ENCODE measurements around the gene DAPL1.

The DAPL1 gene

DNA sequence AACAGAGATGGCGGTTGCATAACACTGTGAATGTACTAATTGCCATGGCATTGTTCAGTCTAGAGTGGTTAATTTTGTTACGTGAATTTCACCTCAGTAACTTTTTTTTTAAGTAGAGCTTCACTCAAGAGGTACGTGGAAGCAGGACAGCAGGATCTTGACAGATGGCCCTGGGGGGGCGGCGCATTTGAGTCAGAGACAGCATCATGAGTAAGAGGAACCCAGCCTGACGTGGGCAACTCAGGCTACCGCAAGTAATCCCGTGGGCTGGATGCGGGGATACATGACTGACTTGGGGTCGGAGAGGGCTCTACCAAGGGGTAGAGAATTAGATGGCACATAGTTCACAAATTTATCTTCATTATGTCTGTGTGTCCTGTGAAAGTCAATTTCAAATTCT lies 38.1 kb upstream of the DAPL1 start:
- no peak overlapping the region for H3K27ac ChIP-seq (ENCODE audit: low read depth, low read length)

DNA sequence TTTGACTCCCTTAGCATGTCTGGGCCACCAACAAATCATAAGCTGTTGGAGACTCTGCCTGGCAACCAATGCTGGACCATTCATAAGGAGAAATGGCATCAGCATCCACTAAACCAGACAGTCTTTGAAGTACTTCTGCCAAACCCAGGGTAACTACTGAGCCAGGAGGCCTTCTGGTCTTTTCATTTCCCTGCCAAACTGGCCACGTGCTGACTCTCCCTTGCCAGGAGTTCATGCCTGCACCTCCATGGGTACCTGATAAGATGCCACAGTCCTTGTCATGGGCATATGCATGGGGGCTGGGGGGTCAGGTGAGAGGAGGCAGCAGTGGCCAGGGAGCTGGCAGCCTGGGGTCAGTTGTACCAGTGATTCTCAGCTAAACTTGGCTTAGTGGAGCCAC lies 34.2 kb upstream of the DAPL1 start:
- H3K9me3 ChIP-seq (ENCODE audit: control insufficient read depth, insufficient read depth, low read depth, low read length), result 0 out of 2 replicates have a peak, but pooled peaks cover 7% of the 10 kb centered on the region
- no peaks in the 10 kb centered on the region for H3K4me1 ChIP-seq (ENCODE audit: control insufficient read depth, insufficient read depth, low read length)
- H3K9ac ChIP-seq (ENCODE audit: low read length), result no peak overlapping the region
- no peaks in the 10 kb centered on the region for H3K36me3 ChIP-seq (ENCODE audit: control insufficient read depth, insufficient read depth, low read length)
- H3K27me3 ChIP-seq (ENCODE audit: control insufficient read depth, insufficient read depth, low read length), result no peaks in the 10 kb centered on the region
- no peak overlapping the region for H3K4me3 ChIP-seq (ENCODE audit: low read depth, low read length)
- no peak overlapping the region for H3K27ac ChIP-seq (ENCODE audit: low read depth, low read length)

More for the DNA sequence above, 38.1 kb upstream of the DAPL1 start:
- Histone ChIP-seq H3K9ac (ENCODE audit: low read length) (no peak overlapping the region), H3K9me3 (ENCODE audit: control insufficient read depth, insufficient read depth, low read depth, low read length) (0 out of 2 replicates have a peak, but pooled peaks cover 7% of the 10 kb centered on the region), H3K27me3 (ENCODE audit: control insufficient read depth, insufficient read depth, low read length) (no peaks in the 10 kb centered on the region), H3K4me1 (ENCODE audit: control insufficient read depth, insufficient read depth, low read length) (peaks cover 6% of the 10 kb centered on the region; the same call in 1 of the 2 replicates), H3K4me3 (ENCODE audit: low read depth, low read length) (no peak overlapping the region), H3K36me3 (ENCODE audit: control insufficient read depth, insufficient read depth, low read length) (no peaks in the 10 kb centered on the region)

DNA sequence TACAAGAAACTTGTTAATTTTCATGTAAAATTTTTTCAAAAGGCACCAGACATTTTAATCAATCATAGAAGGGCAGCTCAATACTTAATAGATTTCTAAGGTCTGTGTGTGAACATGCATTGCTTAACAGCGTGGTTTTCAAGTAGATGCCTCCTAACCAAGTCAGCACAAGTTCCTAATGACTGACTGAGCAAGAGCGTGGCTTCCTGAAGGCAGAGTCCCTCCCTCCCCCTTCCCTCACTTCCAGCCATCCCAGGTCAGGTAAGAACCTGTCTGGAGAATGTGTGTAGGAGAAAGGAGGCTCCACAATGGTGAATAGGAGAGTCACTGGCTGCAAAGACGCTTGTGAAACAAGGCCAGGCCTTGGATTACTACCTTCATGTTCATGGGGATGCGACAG lies 33.5 kb upstream of the DAPL1 start:
- Histone ChIP-seq H3K4me1 (ENCODE audit: control insufficient read depth, insufficient read depth, low read length) (no peaks in the 10 kb centered on the region), H3K4me3 (ENCODE audit: low read depth, low read length) (no peak overlapping the region), H3K36me3 (ENCODE audit: control insufficient read depth, insufficient read depth, low read length) (no peaks in the 10 kb centered on the region), H3K27me3 (ENCODE audit: control insufficient read depth, insufficient read depth, low read length) (no peaks in the 10 kb centered on the region), H3K27ac (ENCODE audit: low read depth, low read length) (no peak overlapping the region), H3K9ac (ENCODE audit: low read length) (no peak overlapping the region), H3K9me3 (ENCODE audit: control insufficient read depth, insufficient read depth, low read depth, low read length) (0 out of 2 replicates have a peak, but pooled peaks cover 7% of the 10 kb centered on the region)

DNA sequence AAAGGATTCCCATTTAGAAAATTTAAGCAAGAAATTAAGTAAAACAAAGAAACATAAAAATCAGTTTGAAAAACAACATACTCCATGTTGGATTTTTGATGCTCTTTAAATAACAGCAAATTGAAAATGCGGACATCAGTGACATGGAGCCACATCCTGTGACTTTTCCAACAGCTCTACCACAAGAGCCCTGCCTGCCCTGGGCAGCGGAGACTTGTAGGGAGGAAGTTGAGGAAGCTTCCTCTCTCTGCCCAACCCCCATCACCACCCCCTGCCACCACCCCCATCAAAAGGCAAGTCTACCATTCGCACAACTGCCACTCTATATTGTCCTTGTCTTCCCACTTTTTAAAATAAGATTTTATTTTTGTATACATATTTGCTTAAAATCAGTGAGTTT lies 32.8 kb upstream of the DAPL1 start:
- H3K9me3 ChIP-seq (ENCODE audit: control insufficient read depth, insufficient read depth, low read depth, low read length), result peaks cover 8% of the 10 kb centered on the region; the same call in 1 of the 2 replicates
- no peaks in the 10 kb centered on the region for H3K27me3 ChIP-seq (ENCODE audit: control insufficient read depth, insufficient read depth, low read length)
- H3K9ac ChIP-seq (ENCODE audit: low read length), result no peak overlapping the region
- no peaks in the 10 kb centered on the region for H3K4me1 ChIP-seq (ENCODE audit: control insufficient read depth, insufficient read depth, low read length)
- no peak overlapping the region for H3K4me3 ChIP-seq (ENCODE audit: low read depth, low read length)
- no peaks in the 10 kb centered on the region for H3K36me3 ChIP-seq (ENCODE audit: control insufficient read depth, insufficient read depth, low read length)
- no peak overlapping the region for H3K27ac ChIP-seq (ENCODE audit: low read depth, low read length)

DNA sequence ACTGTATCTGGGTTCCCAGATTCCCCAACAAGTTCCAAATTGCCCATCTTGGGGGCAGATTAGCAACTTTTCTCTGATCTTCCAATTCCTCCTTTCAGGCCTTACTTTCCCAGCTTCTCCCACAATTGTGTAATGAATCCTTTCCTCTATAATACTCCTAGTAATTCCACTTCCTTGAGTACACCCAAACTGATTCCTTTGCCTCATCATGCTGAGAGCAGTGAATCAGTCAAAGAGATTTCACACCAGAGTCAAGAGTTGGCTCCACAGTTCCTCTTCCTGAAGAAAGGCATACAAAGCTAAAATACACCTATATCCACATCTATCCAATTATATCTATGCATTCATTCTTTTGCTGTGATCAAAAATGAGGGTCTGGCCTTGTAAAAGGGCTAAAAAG lies 28.6 kb upstream of the DAPL1 start:
- H3K4me1 ChIP-seq (ENCODE audit: control insufficient read depth, insufficient read depth, low read length), result no peaks in the 10 kb centered on the region
- no peak overlapping the region for H3K4me3 ChIP-seq (ENCODE audit: low read depth, low read length)
- no peak overlapping the region for H3K9ac ChIP-seq (ENCODE audit: low read length)
- no peaks in the 10 kb centered on the region for H3K36me3 ChIP-seq (ENCODE audit: control insufficient read depth, insufficient read depth, low read length)
- H3K27ac ChIP-seq (ENCODE audit: low read depth, low read length), result no peak overlapping the region
- no peaks in the 10 kb centered on the region for H3K27me3 ChIP-seq (ENCODE audit: control insufficient read depth, insufficient read depth, low read length)
- H3K9me3 ChIP-seq (ENCODE audit: control insufficient read depth, insufficient read depth, low read depth, low read length), result peaks cover 8% of the 10 kb centered on the region

DNA sequence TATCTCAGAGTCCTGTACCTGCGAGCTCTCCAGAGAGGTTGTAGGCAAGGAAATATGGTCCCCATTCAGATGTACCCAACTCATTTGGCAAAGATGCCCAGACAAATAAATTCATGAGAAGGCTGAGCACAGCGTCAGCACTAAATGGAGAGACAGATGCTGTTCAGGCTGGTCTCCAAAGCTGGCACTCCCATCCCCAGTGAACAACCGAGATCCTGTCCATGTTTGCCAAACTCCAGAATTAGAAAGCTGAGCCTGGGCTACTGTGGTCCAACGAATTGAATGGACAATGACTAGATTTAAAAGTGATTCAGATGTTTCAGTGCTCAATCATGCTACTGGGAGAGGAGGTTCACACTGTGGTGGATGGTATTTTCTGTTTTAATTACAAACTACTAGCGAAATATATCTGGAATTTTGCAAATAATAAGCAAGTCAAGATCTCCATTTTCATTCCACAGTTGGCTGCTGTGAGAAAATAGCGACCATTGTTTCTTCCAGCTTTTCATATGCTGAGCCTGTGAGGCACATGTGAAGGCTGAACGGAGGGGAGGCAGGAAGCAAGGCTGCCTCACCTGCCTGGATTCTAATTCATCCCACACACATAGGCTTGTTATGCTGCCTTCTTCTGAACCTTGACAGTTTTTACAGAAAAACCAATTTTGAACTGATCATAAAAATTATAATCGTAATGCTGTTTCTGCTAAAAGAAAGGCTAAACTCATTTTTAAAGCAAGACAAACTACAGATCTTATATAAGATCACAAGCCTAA lies 22.6 kb upstream of the DAPL1 start:
- H3K9me3 ChIP-seq (ENCODE audit: control insufficient read depth, insufficient read depth, low read depth, low read length), result peaks cover 6% of the 10 kb centered on the region
- H3K27me3 ChIP-seq (ENCODE audit: control insufficient read depth, insufficient read depth, low read length), result no peaks in the 10 kb centered on the region
- H3K9ac ChIP-seq (ENCODE audit: low read length), result no peak overlapping the region
- no peaks in the 10 kb centered on the region for H3K36me3 ChIP-seq (ENCODE audit: control insufficient read depth, insufficient read depth, low read length)
- no peak overlapping the region for H3K27ac ChIP-seq (ENCODE audit: low read depth, low read length)
- peaks cover 6% of the 10 kb centered on the region; the same call in 1 of the 2 replicates for H3K4me1 ChIP-seq (ENCODE audit: control insufficient read depth, insufficient read depth, low read length)
- H3K4me3 ChIP-seq (ENCODE audit: low read depth, low read length), result no peak overlapping the region

DNA sequence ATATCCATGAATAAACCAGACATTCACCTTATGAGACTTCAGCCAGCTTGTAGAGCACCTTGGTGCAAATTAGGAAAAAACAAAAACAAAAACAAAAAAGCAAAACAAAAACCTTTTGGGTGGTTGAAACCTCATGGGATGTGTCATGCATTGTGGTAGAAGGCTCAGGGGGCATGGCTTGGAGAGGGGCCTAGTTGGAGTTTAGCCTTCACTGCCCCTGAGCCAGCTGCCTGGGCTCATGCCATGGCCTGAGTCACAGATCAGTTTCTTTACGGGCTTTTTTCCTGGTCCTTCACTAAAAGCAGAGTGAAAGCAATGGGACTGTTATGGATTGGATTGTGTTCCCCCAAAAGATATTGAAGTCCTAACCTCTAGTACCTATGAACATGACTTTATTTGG lies 22.0 kb upstream of the DAPL1 start:
- H3K27ac ChIP-seq (ENCODE audit: low read depth, low read length), result no peak overlapping the region
- H3K9me3 ChIP-seq (ENCODE audit: control insufficient read depth, insufficient read depth, low read depth, low read length), result no peaks in the 10 kb centered on the region
- no peaks in the 10 kb centered on the region for H3K36me3 ChIP-seq (ENCODE audit: control insufficient read depth, insufficient read depth, low read length)
- H3K4me3 ChIP-seq (ENCODE audit: low read depth, low read length), result no peak overlapping the region
- H3K27me3 ChIP-seq (ENCODE audit: control insufficient read depth, insufficient read depth, low read length), result no peaks in the 10 kb centered on the region
- peaks cover 6% of the 10 kb centered on the region; the same call in 1 of the 2 replicates for H3K4me1 ChIP-seq (ENCODE audit: control insufficient read depth, insufficient read depth, low read length)
- no peak overlapping the region for H3K9ac ChIP-seq (ENCODE audit: low read length)

DNA sequence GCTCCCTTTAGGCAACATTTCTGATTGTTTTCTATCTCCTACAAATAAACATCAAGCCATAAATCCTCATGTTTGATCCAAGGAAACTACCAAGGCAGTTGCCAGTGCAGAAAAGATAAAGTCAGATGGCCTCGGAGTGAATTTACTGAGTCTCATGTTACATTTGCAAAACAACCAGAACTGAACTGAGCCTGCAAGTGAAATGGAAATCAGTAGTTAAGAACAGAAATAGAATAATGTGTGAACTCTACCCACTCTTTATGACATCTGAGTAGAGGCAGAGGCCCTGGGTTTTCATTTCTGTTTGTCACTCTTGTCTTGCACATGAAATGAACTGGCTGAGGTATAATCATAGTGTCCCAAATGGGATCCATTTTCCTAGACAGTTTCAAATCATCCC lies 20.4 kb upstream of the DAPL1 start:
- no peak overlapping the region for H3K9ac ChIP-seq (ENCODE audit: low read length)
- H3K4me1 ChIP-seq (ENCODE audit: control insufficient read depth, insufficient read depth, low read length), result peaks cover 6% of the 10 kb centered on the region; the same call in 1 of the 2 replicates
- no peak overlapping the region for H3K27ac ChIP-seq (ENCODE audit: low read depth, low read length)
- no peaks in the 10 kb centered on the region for H3K9me3 ChIP-seq (ENCODE audit: control insufficient read depth, insufficient read depth, low read depth, low read length)
- no peaks in the 10 kb centered on the region for H3K36me3 ChIP-seq (ENCODE audit: control insufficient read depth, insufficient read depth, low read length)
- no peaks in the 10 kb centered on the region for H3K27me3 ChIP-seq (ENCODE audit: control insufficient read depth, insufficient read depth, low read length)
- no peak overlapping the region for H3K4me3 ChIP-seq (ENCODE audit: low read depth, low read length)

DNA sequence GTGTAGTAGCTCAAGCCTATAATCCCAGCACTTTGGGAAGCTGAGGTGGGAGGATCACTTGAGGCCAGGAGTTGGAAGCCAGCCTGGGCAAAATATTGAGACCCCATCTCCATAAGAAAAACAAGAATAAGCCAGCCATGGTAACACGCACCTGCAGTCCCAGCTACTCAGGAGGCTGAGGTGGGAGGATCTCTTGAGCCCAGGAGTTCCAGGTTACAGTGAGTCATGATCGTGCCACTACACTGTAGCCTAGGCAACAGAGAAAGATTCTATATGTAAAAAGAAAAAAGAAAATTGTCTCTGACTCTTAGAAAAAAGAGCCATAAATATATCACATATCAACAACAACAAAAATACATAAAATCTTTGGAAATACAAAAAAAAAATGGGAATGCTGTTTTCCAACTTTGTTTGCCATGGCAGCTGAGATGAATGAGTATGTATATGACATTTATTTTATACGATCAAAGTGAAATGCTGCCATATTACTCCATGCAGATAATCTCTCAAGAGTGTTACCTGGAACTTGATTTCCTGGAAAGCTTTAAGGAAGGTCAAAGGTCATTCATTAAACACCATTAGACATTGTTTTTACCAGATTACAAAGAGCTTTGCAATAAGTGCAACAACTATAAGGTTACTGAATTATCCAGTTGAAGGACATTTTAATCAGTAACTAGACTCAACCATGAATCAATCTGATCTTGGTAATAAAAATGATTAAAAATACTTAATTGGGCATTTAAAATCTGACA lies 19.7 kb upstream of the DAPL1 start:
- Histone ChIP-seq H3K9me3 (ENCODE audit: control insufficient read depth, insufficient read depth, low read depth, low read length) (no peaks in the 10 kb centered on the region), H3K27me3 (ENCODE audit: control insufficient read depth, insufficient read depth, low read length) (no peaks in the 10 kb centered on the region), H3K27ac (ENCODE audit: low read depth, low read length) (no peak overlapping the region), H3K36me3 (ENCODE audit: control insufficient read depth, insufficient read depth, low read length) (no peaks in the 10 kb centered on the region), H3K4me3 (ENCODE audit: low read depth, low read length) (no peak overlapping the region), H3K9ac (ENCODE audit: low read length) (no peak overlapping the region), H3K4me1 (ENCODE audit: control insufficient read depth, insufficient read depth, low read length) (peaks cover 6% of the 10 kb centered on the region; the same call in 1 of the 2 replicates)

DNA sequence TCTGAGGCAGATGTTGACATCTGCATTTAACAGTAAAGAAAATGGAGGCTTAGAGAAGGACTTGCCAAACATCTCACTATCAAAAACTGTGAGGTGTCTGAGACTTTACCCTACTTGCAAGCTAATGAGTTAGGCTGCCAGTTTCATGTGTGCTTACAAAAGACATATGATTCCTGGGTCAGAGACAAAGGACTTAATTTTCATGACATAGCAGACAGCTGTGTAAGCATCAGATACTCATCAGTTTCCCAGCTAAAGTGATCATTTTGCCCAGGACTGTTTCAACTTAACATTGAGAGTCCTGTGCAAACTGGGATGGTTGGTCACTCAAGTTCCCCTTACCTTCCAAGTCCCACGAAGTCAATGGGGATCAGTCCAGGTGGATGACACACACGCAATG lies 18.9 kb upstream of the DAPL1 start:
- no peak overlapping the region for H3K9ac ChIP-seq (ENCODE audit: low read length)
- H3K4me3 ChIP-seq (ENCODE audit: low read depth, low read length), result no peak overlapping the region
- H3K36me3 ChIP-seq (ENCODE audit: control insufficient read depth, insufficient read depth, low read length), result no peaks in the 10 kb centered on the region
- H3K4me1 ChIP-seq (ENCODE audit: control insufficient read depth, insufficient read depth, low read length), result peaks cover 6% of the 10 kb centered on the region; the same call in 1 of the 2 replicates
- no peaks in the 10 kb centered on the region for H3K9me3 ChIP-seq (ENCODE audit: control insufficient read depth, insufficient read depth, low read depth, low read length)
- no peak overlapping the region for H3K27ac ChIP-seq (ENCODE audit: low read depth, low read length)
- H3K27me3 ChIP-seq (ENCODE audit: control insufficient read depth, insufficient read depth, low read length), result no peaks in the 10 kb centered on the region

DNA sequence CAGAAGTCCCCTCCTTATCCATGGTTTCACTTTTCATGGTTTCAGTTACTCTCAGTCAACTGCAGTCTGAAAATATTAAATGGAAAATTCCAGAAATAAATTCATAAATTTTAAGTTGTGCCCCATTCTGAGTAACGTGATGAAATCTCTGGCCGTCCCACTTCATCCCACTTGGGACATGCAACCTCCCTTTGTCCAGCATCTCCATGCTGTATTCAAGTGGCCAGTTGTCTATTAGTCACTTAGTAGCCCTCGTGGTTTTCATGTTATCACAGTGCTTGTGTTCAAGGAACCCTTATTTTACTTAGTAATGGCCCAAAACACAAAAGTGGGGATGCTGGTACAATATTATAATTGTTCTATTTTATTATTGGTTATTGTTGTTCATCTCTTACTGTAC lies 18.0 kb upstream of the DAPL1 start:
- Histone ChIP-seq H3K4me1 (ENCODE audit: control insufficient read depth, insufficient read depth, low read length) (peaks cover 10% of the 10 kb centered on the region), H3K27me3 (ENCODE audit: control insufficient read depth, insufficient read depth, low read length) (no peaks in the 10 kb centered on the region), H3K9ac (ENCODE audit: low read length) (no peak overlapping the region), H3K36me3 (ENCODE audit: control insufficient read depth, insufficient read depth, low read length) (no peaks in the 10 kb centered on the region), H3K27ac (ENCODE audit: low read depth, low read length) (no peak overlapping the region), H3K4me3 (ENCODE audit: low read depth, low read length) (no peak overlapping the region), H3K9me3 (ENCODE audit: control insufficient read depth, insufficient read depth, low read depth, low read length) (no peaks in the 10 kb centered on the region)
